ENCODE measurements around the gene SREBF1. TPM values are rescaled to one million over a fixed set of nuclear protein-coding genes. Genes with fewer than 3 reads are reported as not detected.
"Not testable (repeated sequence)": the region's sequence is repeated elsewhere in the genome, so short reads cannot be mapped to it uniquely, and the experiment has no call there.

SREBF1 gene
- total and polyA plus RNA-seq, 8 donors: 13.1 to 207 (median 80.3) TPM

DNA sequence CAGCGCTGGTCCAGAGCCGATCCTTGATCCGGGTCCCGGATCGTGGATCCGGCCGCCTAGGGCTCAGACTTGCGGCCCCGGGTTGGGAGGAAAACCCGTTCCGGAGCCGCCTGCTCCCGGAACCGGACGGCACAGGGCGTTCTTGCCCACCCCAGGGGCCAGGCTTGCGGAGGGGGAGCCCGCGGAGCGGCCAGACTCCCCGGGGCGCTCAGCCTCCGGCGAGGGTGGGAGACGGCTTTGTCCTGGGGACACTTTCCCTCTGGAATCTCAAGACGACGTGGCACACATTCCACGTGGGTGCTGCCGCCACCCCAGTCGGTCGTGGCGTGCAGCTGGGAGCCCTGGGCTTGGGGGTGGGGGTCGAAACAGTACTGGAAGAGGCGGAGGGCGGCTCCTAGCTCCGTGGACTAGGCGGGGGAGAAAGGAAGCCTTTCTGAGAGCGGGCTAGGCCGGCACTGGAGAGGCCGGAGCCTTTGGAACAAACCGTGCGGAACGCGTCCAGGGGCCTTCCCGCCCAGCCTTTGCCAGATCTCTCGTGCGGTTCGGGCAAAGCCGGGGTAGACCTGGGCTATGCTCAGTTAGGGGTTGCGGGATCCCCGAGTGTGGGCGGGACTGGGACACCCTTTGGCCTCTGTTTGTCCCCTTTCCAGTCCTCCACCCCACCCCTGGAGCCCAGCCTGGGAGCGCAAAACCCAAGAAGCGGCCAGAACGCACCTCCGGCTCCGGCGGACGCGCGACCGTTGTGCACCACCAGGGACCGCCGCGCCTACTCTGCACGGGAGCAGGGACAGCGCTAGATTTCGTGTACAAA is 26.5 kb downstream of the SREBF1 start:
- peak overlapping the region; percentile 29 to 36 (median 30) for H3K4me3 ChIP-seq
- intact Hi-C loops (cut with DNase I; ENCODE audit: low total_unique reads): loop anchor here (5.0 kb wide), 1 partner anchor 52 kb away; no protein-coding TSS in a partner anchor
- peak in 1 of 2 donors; percentile 89 for DNase-seq
- peaks cover 26 to 63% (median 44%) of the 10 kb centered on the region in 4 donors for H3K4me1 ChIP-seq
- WGBS, 5 donors: 58 to 75% (median 68%) methylated on average over 45 to 68 of the region's 68 CpGs
- no peaks in the 10 kb centered on the region for H3K27me3 ChIP-seq
- no peak for TF ChIP-seq EP300 (IDR thresholded peaks at IDR 0.05)
- TF ChIP-seq POLR2AphosphoS5 (IDR thresholded peaks at IDR 0.05): no peak
- TF ChIP-seq, protein P1, sequence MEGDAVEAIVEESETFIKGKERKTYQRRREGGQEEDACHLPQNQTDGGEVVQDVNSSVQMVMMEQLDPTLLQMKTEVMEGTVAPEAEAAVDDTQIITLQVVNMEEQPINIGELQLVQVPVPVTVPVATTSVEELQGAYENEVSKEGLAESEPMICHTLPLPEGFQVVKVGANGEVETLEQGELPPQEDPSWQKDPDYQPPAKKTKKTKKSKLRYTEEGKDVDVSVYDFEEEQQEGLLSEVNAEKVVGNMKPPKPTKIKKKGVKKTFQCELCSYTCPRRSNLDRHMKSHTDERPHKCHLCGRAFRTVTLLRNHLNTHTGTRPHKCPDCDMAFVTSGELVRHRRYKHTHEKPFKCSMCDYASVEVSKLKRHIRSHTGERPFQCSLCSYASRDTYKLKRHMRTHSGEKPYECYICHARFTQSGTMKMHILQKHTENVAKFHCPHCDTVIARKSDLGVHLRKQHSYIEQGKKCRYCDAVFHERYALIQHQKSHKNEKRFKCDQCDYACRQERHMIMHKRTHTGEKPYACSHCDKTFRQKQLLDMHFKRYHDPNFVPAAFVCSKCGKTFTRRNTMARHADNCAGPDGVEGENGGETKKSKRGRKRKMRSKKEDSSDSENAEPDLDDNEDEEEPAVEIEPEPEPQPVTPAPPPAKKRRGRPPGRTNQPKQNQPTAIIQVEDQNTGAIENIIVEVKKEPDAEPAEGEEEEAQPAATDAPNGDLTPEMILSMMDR (IDR thresholded peaks at IDR 0.05): no peak
- no peak for TF ChIP-seq POLR2A (IDR thresholded peaks at IDR 0.05)
- H3K9me3 ChIP-seq: no peaks in the 10 kb centered on the region
- H3K36me3 ChIP-seq: peaks cover 26 to 82% (median 53%) of the 10 kb centered on the region in 4 donors
- peak overlapping the region in 4 of 5 donors; percentile 48 to 81 (median 74) for H3K27ac ChIP-seq

DNA sequence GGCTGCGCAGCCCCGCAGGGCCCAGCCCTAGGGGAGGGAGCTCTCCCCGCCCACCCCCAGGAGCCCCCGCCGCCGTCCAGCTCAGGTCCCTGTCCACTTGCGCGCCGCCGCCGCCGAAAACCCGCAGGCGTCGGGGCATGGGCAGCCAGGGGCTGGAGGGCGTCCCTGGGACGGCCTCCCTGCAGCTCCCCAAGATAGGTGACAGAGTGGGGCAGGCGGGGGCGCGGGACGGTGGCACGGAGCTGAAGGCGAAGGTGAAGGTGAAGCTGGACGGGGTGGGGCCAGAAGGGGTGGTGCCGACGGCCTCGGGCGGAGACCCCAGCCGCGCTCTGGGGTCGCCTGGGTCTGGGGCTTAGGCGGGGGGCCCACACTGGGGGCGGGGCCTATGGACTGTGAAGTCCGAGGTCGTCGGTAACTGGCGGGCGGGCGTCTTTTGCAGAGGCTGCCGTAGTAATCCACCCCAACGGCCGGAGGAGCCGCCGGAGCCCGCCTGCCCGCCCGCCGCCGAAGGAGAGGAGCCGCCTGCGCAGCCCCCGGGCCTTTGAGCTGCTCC is 27.2 kb downstream of the SREBF1 start:
- Histone ChIP-seq H3K4me1 (peaks cover 26 to 56% (median 41%) of the 10 kb centered on the region in 4 donors), H3K36me3 (peaks cover 19 to 82% (median 53%) of the 10 kb centered on the region in 4 donors), H3K27ac (peak overlapping the region in 4 of 5 donors; percentile 48 to 81 (median 74)), H3K27me3 (no peaks in the 10 kb centered on the region), H3K9me3 (no peaks in the 10 kb centered on the region), H3K4me3 (peak overlapping the region; percentile 29 to 36 (median 30))
- 67 to 92% (median 78%) methylated on average over 14 to 52 of the region's 52 CpGs for WGBS, 5 donors
- TF ChIP-seq EP300 (IDR thresholded peaks at IDR 0.05) (no peak), POLR2AphosphoS5 (IDR thresholded peaks at IDR 0.05) (no peak), POLR2A (IDR thresholded peaks at IDR 0.05) (no peak)
- TF ChIP-seq, protein P1 (IDR thresholded peaks at IDR 0.05): no peak
- intact Hi-C loops (cut with DNase I; ENCODE audit: low total_unique reads): loop anchor here (5.0 kb wide), 1 partner anchor 53 kb away; no protein-coding TSS in a partner anchor
- no peak for DNase-seq

DNA sequence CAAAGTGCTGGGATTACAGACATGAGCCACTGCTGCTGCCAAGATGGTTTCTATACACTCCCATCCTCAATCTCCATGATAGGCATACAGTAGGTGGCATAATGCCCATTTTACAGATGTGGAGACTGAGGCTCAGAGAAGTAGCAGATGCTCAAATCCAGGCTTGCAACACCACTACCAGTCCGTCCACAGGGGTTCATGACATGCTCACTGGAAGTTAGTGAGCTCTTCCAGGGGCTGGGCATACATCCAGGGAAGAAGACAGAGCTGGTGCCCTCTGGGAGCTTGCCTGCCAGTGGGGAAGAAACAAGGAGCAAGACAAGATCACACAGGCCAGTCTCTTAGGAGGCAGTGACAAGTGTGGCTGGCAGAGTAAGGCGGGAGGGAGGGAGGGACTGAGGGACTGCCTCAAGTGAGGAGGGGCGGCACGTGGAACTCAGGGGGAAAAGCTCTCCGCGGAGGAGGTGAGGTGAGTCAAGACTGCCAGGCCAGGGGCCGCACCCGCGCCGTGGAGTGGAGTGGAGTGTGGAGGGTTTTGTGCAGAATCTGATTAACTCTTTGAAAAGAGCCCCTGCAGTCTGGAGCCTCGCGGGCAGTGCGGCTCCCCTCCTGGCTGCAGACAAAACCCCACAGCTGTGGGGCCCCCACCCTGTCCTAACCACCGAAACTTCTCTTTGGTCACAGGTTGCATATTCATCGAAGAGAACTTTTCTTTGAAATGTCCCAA is 27.9 kb downstream of the SREBF1 start:
- intact Hi-C loops (cut with DNase I; ENCODE audit: low total_unique reads): no loop called here
- H3K4me3 ChIP-seq: no peak overlapping the region
- no peak for DNase-seq
- no peaks in the 10 kb centered on the region for H3K9me3 ChIP-seq
- TF ChIP-seq POLR2A (IDR thresholded peaks at IDR 0.05): no peak
- no peak for TF ChIP-seq EP300 (IDR thresholded peaks at IDR 0.05)
- TF ChIP-seq, protein P1 (IDR thresholded peaks at IDR 0.05): no peak
- no peak for TF ChIP-seq POLR2AphosphoS5 (IDR thresholded peaks at IDR 0.05)
- no peak overlapping the region for H3K27ac ChIP-seq
- H3K27me3 ChIP-seq: no peaks in the 10 kb centered on the region
- peaks cover 26 to 50% (median 38%) of the 10 kb centered on the region in 4 donors for H3K4me1 ChIP-seq
- H3K36me3 ChIP-seq: peaks cover 13 to 82% (median 53%) of the 10 kb centered on the region in 4 donors
- 44 to 73% (median 67%) methylated on average over 11 to 15 of the region's 15 CpGs for WGBS, 5 donors

DNA sequence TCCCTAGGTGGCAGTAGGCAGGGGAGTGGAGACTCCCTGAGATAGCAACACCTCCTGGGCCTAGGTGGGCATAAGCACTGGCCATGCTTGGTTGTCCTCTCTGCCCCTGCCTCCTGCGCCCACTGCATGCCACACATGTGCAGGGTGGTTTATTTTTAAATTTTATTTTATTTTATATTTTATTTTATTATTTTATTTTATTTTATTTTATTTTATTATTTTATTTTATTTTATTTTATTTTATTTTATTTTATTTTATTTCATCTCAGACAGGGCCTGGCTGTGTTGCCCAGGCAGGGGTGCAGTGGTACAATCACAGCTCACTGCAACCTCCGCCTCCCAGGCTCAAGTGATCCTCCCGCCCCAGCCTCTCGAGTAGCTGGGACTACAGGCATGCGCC is 28.6 kb downstream of the SREBF1 start:
- peaks cover 10 to 82% (median 53%) of the 10 kb centered on the region in 4 donors for H3K36me3 ChIP-seq
- peaks cover 26 to 45% (median 35%) of the 10 kb centered on the region in 4 donors for H3K4me1 ChIP-seq
- H3K9me3 ChIP-seq; H3K4me3 ChIP-seq; H3K27ac ChIP-seq; H3K27me3 ChIP-seq; intact Hi-C loops (cut with DNase I; ENCODE audit: low total_unique reads); DNase-seq: not testable (repeated sequence)
- WGBS, 5 donors: 93 to 98% (median 95%) methylated on average over 5 of the region's 5 CpGs

Data from stomach (tissue), 9 donors.